OCI-LY1 (cell line): ENCODE measurements around the gene HMG20A.

ENCODE experiments used
- H2AFZ ChIP-seq: fragments of 200-600 bp; sonication (generic), shearing (Covaris generic); 2 replicates; pipeline ENCODE4 v1.6.0; 2014; ENCODE audit warnings: antibody characterized with exemption, mild to moderate bottlenecking, low read length
- H3F3A ChIP-seq: fragments of 200-600 bp; sonication (generic), shearing (Covaris generic); 2 replicates; pipeline ENCODE4 v1.6.0; 2014; ENCODE audit warnings: mild to moderate bottlenecking, antibody characterized with exemption, low read length, moderate library complexity; ENCODE audit not compliant: insufficient read depth
- H3K27ac ChIP-seq: fragments of 200-600 bp; sonication (generic); 2 replicates; pipeline ENCODE4 v1.5.1; 2014; ENCODE audit warnings: low read length, mixed run types, mild to moderate bottlenecking, low read depth; ENCODE audit not compliant: poor library complexity, severe bottlenecking
- H3K27me3 ChIP-seq: fragments of 200-600 bp; sonication (generic); 2 replicates; pipeline ENCODE4 v1.6.0; 2014; ENCODE audit warnings: antibody characterized with exemption, mild to moderate bottlenecking, low read length, moderate library complexity; ENCODE audit not compliant: insufficient read depth
- H3K36me3 ChIP-seq: fragments of 200-600 bp; sonication (generic); 2 replicates; pipeline ENCODE4 v1.6.1; 2014; ENCODE audit warnings: mild to moderate bottlenecking, antibody characterized with exemption, low read length, moderate library complexity, mixed read lengths; ENCODE audit not compliant: insufficient read depth
- H3K4me1 ChIP-seq: fragments of 200-600 bp; sonication (generic); 2 replicates; pipeline ENCODE4 v1.5.1; 2014; ENCODE audit warnings: mild to moderate bottlenecking, low read length, moderate library complexity; ENCODE audit not compliant: insufficient read depth, severe bottlenecking
- H3K4me2 ChIP-seq: fragments of 200-600 bp; sonication (generic), shearing (Covaris generic); 2 replicates; pipeline ENCODE4 v1.6.1; 2014; ENCODE audit warnings: low read length
- H3K4me3 ChIP-seq: fragments of 200-600 bp; sonication (generic); 2 replicates; pipeline ENCODE4 v1.5.1; 2014; ENCODE audit warnings: low read length, low read depth, mild to moderate bottlenecking, mixed read lengths; ENCODE audit not compliant: poor library complexity, severe bottlenecking
- H3K79me2 ChIP-seq: fragments of 200-600 bp; shearing (Covaris generic); 2 replicates; pipeline ENCODE4 v1.6.1; 2016; ENCODE audit warnings: mixed run types, low read length, mixed read lengths; ENCODE audit not compliant: insufficient read depth
- H3K9ac ChIP-seq: fragments of 200-600 bp; sonication (generic), shearing (Covaris generic); 2 replicates; pipeline ENCODE4 v1.6.1; 2014; ENCODE audit warnings: mild to moderate bottlenecking, low read length, mixed read lengths
- H3K9me2 ChIP-seq: fragments of 200-600 bp; sonication (generic), shearing (Covaris generic); 2 replicates; pipeline ENCODE4 v1.6.1; 2014; ENCODE audit warnings: low read depth, mild to moderate bottlenecking, low read length, mixed read lengths
- H3K9me3 ChIP-seq: fragments of 200-600 bp; shearing (Covaris generic); 2 replicates; pipeline ENCODE4 v1.6.1; 2014; ENCODE audit warnings: low read length, mixed read lengths
- H4K20me1 ChIP-seq: fragments of 200-600 bp; sonication (generic), shearing (Covaris generic); 2 replicates; pipeline ENCODE4 v1.6.0; 2016; ENCODE audit warnings: mild to moderate bottlenecking, low read length; ENCODE audit not compliant: insufficient read depth
- CTCF ChIP-seq: fragments of 200-600 bp; sonication (generic), shearing (Covaris generic); IDR thresholded peaks from 2 replicates; pipeline ENCODE4 v1.5.1; 2017; ENCODE audit warnings: mild to moderate bottlenecking, antibody characterized with exemption, low read length, moderate library complexity, mixed read lengths
- EZH2 ChIP-seq: fragments of 200-600 bp; sonication (generic), shearing (Covaris generic); IDR thresholded peaks from 2 replicates; pipeline ENCODE4 v1.8.0; 2017; ENCODE audit warnings: borderline replicate concordance, mixed run types, mild to moderate bottlenecking, antibody characterized with exemption, low read length, moderate library complexity, mixed read lengths

HMG20A gene

GRCh38 chr15:77459031-77459430 is 38.3 kb downstream of the HMG20A start:
- Histone ChIP-seq H3K4me1 (no peaks in the 10 kb centered on the region), H3K4me2 (no peak overlapping the region), H3K9me2 (no peaks in the 10 kb centered on the region), H3K27ac (no peak overlapping the region), H2AFZ (no peak overlapping the region), H3K27me3 (no peaks in the 10 kb centered on the region), H3F3A (no peaks in the 10 kb centered on the region), H4K20me1 (no peaks in the 10 kb centered on the region), H3K79me2 (no peaks in the 10 kb centered on the region), H3K36me3 (peaks cover 42% of the 10 kb centered on the region), H3K9ac (no peak overlapping the region), H3K9me3 (no peaks in the 10 kb centered on the region), H3K4me3 (no peak overlapping the region)
- TF ChIP-seq EZH2, result no peak
- no peak for TF ChIP-seq CTCF

GRCh38 chr15:77461486-77461885 is 40.8 kb downstream of the HMG20A start:
- H3K9me3 ChIP-seq, result no peaks in the 10 kb centered on the region
- no peaks in the 10 kb centered on the region for H4K20me1 ChIP-seq
- no peak overlapping the region for H3K4me2 ChIP-seq
- no peak for TF ChIP-seq CTCF
- TF ChIP-seq EZH2, result no peak
- H3K27me3 ChIP-seq, result no peaks in the 10 kb centered on the region
- H2AFZ ChIP-seq, result no peak overlapping the region
- H3K4me1 ChIP-seq, result no peaks in the 10 kb centered on the region
- H3K36me3 ChIP-seq, result peaks cover 60% of the 10 kb centered on the region
- no peak overlapping the region for H3K9ac ChIP-seq
- H3F3A ChIP-seq, result no peaks in the 10 kb centered on the region
- no peak overlapping the region for H3K4me3 ChIP-seq
- H3K9me2 ChIP-seq, result no peaks in the 10 kb centered on the region
- no peaks in the 10 kb centered on the region for H3K79me2 ChIP-seq
- no peak overlapping the region for H3K27ac ChIP-seq

- H2AFZ ChIP-seq, result no peak overlapping the region
- H3K79me2 ChIP-seq, result no peaks in the 10 kb centered on the region
- H3K9me2 ChIP-seq, result no peaks in the 10 kb centered on the region
- H3K9ac ChIP-seq, result no peak overlapping the region
- H3F3A ChIP-seq, result no peaks in the 10 kb centered on the region
- H3K4me1 ChIP-seq, result no peaks in the 10 kb centered on the region
- H3K4me2 ChIP-seq, result no peak overlapping the region
- no peaks in the 10 kb centered on the region for H3K27me3 ChIP-seq
- H3K4me3 ChIP-seq, result no peak overlapping the region
- H3K27ac ChIP-seq, result no peak overlapping the region
- peaks cover 66% of the 10 kb centered on the region for H3K36me3 ChIP-seq
- H3K9me3 ChIP-seq, result no peaks in the 10 kb centered on the region
- no peak for TF ChIP-seq CTCF
- no peak for TF ChIP-seq EZH2
- no peaks in the 10 kb centered on the region for H4K20me1 ChIP-seq
These were observed 43.6 kb downstream of the HMG20A start for GRCh38 chr15:77464129-77464865.
